Amygdala (tissue), 56 donors: Measurements from ENCODE around the gene FLNC.

Experiments used
- DNase-seq, 56 donors: peaks; one replicate each; lab custom pipeline; 2025; lab: John Stamatoyannopoulos, UW

The FLNC gene

DNA sequence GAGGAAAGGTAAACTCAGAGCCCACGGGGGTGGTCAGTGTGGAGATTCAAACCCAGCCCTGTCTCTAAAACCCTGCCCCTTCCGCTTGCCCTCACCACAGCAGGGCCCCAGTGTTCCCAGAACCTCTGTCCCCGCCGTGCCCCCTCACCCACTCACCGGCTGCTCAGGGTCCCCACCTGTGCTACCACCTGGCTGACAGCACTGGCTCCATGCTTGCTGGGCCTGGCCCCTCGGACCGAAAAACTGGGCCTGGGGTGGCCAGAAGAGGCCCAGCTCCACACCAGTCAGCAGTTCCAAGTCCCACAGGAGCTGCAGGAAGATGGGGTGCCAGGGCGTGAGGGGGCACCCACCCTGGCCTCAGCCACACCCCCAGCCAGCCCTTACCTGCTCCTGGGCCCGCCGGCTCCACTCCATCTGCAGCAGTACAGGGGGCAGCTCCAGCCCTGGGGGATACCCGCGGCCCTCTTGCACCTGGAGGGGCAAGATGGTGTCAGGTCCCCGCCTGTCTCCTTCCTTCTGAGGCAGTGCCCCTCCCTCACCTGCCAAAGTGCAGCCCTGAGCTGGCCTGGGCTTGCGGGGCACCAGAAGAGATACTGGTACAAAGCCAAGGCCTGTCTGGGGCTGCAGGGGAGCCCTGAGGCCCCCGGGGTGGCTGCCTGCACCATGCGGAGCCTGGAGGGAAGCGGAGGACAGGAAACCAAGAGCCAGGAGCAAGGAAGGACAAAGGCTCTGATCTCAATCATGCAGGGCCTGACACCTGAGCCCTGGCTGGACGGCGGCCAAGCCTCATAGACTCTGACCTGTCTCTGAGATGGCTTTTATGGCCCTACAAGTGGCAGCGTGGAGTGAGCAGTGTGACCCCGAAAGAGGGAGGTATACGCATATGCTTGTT is 44.2 kb downstream of the FLNC start:
- DNase-seq: no peak

DNA sequence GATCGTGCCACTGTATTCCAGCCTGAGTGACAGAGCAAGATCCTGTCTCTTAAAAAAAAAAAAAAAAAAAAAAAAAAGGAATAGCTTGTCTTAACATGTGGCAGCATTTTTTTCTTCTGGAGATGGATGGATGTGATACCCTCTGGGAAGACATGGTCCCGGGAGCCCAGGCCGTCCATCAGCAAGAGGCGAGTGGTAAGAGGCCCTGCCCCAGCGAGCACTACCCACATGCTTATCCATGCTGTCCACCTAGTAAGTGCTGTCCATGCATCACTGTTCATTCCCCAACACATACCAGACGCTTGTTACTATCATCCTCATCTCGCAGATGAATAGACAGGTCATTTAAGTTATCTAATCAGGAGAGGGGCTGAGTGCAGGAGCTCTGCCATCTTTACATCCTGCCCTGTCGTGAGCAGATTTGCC is 45.3 kb downstream of the FLNC start:
- no peak for DNase-seq

DNA sequence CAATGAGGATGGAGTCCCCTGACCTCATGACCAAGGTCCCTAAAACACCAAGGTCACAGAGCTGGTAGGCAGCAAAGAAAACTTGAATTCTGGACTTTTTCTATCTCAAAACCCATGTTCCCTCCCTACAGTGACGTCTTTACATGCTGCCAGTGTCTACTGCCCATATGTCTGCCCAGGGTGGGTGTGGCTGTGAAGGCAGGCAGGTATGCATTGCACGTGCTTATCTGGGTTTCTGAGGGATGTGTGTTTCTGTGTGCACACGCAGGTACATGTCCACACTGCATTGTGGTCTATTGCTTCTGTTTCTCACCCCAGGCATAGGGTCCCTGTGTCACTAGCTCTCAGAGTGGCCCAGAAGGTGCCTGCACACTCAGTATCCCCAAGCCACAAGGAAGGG is 45.9 kb downstream of the FLNC start:
- no peak for DNase-seq

DNA sequence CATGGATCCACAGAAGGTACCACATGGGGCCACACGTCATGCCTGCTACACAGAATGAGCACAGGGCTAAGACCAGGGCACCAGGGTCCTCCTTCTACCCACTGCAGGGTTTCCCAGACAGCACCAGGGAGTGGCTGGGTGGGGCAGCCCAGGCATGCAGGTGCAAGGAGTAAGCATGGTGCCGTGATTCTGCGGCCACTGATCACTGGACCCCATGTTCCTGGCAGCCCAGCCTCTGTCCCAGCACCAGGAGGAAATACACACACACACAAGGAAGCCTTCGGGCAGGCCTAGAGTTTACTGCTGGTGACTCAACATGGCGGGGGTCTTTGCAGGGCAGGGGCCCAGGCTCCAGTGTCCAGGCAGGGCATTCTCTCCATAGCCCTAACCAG is 46.4 kb downstream of the FLNC start:
- DNase-seq: no peak

DNA sequence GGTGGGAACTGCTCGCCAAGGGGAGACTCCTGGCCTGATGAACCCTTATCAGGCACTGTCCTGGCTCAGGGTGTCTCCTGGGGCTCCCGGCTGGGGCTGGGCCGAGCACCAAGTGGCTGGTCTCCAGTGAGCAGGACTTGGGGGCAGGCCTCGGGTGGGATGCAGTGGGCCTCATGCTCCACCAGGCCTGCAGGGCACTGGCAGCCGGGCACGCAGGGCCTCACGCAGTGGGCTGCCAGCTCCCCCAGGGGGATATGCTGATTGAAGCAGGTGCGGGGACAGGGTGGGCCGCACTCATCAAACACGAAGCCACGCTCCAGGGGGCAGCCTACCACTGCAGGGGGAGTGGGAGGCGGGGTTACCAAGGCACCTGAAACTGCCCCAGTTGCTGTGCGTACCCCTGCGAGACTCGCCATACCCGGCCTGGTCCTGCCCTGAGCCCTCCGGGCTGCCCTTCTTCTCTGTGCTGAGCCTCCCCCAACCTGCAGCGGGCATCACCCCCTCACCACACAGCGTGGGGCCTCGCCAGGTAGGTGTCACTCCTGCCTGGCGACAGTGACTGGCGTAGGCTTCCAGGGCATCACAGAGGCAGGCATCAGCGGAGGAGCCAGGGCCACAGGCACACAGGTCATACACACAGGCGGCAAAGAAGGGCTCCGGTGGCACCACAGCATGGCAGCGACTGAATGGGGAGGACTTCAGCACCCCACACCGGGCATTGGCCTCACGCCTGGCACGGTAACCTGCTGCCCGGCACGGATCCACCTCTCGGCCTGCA is 47.0 kb downstream of the FLNC start:
- DNase-seq: no peak

DNA sequence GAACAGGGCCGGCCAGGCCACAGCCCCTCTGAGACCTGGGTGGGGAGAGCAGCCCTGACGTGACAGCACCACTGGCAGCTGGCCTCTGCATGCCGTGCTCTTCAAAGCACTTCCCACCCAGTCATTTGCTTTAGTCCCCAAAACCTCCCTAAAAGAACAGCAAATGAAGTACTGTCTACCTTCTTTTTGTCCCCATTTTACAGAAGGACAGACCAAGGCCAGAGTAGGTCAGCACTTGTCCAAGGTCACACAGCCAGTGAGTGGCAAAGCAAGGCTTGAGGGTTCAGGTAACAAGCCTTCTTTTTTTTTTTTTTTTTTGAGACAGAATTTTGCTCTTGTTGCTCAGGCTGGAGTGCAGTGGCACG is 47.5 kb downstream of the FLNC start:
- DNase-seq: no peak

DNA sequence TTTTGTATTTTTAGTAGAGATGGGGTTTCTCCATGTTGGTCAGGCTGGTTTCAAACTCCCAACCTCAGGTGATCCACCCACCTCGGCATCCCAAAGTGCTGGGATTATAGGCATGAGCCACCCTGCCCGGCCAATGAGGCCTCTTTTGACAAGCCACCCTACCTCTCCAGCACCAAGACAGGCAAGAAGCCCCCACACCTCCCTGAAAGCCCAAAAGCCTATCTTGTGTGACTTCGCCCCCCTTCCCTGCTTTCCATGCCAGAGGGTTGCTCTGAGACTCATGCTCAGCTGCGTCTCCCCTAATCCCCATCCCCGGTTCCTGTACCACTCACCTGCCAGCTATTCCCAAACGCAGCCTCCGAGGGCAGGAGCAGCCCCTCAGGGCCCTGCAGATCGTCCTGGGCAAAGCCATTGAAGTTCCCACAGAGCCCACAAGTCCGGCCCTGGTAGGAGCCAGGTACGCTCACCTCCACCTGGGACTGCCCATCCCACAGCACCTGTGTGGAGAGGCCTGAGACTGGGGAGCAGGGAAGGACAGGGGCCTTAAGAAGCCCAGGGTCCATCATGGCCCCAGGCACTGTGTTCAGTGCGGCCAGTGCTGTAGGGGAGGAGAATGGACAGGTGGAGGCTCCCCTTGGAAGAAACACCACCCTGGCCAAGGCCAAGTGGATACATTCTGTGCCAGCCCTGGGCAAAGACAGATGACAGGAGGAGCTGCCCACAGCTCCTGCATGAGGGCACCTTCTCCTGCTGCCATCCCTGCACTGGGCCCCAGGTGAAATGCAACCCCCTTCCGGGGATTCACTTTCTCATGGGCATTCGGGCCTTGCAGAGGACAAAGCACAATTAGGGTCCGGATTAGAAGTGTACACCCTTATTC is 48.3 kb downstream of the FLNC start:
- no peak for DNase-seq

DNA sequence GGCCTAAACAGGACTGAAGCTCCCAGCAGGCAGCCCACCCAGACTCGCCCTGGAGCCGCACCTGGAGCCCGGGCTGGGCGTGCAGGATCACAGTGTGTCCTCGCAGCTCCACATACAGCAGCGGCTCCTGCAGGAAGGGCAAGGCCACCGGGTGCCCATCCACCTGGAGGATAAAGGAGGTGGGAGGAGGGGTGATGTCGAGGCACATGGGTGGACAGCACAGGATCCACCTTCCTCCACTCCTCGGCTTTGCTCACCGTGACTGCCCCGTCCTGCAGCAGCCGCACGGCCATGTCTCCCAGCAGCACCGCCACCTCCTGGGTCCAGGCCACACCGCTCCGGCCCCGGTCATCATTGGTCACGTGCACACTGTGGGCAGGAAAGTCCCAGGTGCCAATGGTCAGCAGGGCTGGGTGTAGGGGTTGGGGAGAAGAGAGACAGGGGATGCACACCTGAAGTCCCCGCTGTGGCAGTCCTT is 49.3 kb downstream of the FLNC start:
- DNase-seq: no peak

DNA sequence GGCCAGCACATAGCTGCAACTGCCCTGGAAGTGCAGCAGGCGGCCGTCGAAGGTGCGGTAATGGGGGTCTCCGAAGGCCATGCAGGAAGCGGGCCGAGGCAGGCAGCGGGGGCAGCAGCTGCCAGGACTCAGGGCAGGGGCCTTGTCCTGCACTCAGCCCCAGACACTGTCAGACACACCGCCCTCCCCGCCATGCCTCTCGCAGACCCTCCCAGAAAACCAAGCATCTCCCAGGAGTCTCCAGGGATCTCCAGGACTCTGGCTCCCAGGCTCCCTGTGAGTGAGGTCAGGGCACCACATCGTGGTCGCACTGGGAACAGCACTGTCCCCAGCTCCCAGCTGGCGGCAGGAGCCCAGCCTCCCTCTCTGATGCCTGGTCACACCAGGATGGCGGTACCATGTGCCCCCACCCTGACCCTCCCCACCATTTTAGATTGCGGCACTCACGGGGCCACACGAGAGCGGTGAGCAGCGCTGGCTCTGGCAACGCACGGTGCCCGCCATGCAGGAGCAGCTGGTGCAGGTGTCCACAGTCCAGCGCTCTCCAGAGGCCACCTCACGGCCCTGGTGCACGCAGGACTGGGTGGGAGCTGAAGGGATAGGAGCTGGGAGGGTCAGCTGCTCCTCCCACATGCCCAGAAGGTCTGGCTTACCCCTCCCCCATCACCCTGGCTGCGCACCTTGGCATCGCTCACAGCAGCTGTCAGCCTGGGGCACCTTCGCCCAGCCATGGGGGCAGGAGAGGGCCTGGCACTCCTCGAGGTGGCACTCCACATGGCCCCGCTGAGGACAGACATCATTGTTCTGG is 49.9 kb downstream of the FLNC start:
- peak in 49 of 56 donors; percentile 5 to 81 (median 49) for DNase-seq

DNA sequence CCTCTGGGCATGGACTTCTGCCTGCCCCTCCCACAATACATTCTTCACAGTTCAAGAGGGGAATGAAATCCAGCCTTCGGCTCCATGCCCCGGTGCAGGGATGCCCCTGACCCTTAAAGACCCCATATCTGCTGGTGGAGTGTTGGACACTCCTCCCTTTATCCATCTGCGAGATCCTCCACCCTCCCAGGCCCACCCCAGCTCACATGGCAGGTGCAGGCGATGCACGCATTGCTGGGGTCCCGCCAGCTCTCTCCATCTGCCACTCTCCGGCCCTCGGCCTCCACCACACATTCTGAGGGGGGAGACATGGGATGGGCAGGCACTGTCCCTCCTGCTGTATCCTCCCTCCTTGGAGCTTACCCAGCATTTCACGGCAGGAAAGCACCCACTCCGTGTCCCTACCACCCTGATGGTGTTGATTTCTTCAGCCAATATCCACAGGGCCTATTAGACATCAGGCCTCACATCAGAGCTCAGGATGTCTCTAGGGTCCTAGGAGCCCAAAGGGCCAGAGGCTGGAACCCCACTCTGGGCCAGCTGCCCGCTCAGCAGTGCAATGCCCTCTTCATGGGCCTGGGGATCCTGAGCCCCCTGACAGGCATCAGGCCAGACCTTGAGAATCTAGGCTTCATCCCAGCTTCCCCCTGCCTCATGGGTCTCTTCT is 50.7 kb downstream of the FLNC start:
- DNase-seq: no peak

DNA sequence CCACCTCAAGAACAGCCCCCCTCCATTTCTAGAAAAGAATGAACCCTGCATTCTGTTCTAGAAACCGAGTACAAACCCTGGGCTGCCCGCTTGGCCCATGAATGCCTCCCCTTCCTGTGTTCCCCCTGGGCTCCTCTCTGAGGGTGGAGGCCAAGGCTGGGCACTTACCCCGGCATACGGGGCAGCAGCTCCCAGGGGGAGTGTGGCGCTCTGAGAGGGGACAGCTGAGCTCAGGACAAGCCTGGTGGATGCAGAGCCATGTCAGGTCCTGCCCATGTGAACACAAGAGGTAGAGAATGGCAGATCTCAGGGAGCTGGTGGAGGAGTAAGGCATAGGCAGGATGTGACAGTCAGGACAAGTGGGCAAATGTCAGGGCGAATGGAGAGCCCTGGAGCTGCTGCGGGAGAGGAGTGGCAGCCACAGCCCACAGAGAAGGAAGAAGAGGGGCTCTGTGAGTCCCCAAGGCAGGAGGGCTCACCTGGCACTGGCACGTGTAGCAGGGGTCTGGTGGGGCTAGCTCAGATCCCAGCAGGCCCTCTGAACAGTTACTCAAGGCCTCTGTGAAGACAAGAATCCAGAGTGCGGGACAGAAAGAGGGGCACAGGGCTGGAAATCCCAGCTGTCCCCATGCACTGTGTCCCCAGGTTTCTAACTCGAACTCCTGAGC is 51.4 kb downstream of the FLNC start:
- no peak for DNase-seq

DNA sequence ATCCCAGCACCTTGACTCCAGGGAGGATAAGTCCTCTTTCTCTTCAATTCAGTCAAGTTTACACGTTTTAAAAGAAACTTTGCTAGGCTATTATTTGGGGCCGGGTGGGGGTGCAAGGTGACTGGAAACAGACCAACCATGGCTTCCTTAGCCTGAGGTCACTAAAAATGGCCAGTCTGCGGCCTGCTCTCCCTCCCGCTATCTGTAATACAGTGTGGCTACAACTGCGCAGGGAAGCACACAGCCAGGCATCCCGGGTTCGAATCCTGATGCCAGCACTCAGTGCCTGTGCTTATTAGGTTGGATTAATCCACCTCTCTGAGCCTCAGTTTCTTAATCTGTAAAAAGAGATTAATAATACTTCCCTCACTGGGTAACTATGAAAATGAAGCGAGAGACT is 51.9 kb downstream of the FLNC start:
- no peak for DNase-seq

DNA sequence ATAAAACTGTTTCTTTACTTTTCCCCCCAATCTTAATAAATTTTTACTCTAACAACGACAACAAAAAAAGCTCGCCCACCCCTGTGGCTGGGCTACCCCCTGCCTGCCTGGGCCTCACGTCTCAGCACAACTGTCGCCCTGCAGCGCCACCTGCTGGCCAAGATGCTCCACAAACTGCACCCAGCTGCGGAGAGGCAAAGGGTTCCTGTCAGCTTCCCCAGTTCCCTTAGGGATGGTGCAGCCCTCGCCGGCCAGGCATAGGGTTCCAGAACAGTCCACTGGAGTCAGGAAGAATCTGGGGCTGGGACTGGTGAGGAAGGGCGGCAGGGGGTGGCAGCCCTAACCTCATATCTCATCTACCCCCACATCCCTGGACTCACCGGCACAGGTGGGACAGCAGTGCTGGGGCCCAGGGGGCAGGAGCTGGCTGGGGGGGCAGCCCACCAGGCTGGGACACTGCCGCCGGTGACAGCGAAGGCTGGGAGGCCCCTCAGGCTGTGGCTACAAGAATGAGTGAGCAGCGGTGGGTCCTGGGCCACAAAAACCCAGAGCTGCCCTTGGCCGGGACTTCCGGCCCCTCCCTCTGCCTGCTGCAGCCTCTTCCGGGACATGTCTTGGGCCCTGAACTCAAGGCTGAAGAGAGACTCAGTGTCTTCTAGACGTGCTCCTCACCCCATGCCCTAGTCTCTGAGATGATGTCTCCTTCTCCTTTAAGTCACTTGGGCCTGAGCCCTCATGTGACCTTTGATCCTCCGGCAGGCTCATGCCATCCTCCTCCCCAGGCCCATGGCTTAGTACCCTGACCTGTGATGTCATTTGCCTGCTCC is 53.6 kb downstream of the FLNC start:
- peak in 52 of 56 donors; percentile 6 to 86 (median 47) for DNase-seq

DNA sequence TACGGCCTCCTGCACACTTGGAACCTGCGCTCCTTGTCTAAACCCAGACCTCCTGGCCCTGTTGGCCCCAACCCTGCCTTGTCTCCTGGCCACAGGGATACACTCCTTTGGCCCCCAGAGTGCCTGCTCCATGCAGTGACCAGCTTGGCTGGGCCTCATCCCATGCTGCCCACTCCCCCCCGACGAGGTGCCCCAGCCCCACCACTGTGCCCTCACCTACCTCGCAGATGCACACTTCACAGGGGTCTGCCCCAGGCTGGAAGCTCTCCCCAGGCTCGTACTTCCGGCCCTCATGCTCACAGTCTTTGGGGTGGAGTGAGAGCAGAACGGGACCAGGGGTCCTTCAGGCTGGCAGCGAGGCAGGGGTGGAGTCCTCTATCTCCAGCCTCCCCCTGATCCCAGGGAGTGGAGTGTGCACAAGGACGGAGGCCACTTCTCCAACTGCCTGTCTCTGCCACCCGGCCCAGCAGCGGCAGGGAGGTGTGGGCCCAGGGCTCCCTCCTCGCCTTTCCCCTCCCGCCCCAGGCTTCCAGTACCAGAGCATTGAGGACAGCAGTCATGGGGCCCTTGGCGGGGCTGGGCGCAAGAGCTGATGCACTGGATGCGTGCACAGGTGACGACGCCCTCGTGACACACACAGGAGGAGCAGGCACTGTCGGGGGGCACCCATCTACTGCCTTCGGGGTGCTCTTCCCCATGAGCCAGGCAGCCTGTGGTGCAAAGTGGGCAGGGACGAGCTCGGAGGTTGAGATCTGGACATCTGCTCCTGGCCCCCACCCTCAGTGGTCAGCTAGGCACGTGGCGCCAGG is 54.6 kb downstream of the FLNC start:
- DNase-seq: no peak

DNA sequence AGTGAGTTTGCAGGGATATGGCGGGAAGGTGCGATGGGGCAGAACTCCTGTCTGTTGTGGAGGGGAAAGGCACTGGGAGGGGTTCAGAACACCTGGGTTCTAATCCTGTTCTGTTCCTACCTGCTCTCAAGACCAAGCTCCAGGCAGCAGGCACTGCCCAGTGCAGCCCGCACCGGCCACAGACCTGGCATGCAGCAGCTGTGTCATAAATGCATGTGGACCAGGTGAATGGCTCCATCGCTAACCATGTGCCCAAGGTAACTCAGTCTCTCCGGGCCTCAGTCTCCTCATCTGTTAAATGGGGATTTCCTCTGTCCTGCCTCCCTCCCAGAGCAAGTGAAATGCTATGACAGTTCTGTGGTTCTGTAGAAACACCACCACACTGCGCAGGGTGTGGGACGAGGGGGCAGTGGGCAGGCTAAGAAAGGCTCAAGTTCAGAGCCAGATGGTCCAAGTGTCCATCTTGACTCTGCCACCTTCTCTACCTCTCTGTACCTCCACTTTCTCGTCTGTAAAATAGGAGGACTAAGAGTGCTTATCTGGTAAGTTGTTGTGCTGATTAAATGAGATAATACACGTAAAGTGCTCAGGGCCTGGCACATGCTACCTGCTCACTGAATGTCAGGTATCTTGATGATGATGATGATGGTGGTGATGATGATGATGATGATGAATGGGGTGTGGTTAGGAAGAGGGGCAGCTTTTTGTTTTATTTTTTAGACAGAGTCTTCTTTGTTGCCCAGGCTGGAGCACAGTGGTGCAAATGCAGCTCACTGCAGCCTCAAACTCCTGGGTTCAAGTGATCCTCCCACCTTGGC is 55.4 kb downstream of the FLNC start:
- no peak for DNase-seq
